DMS 273 (cell line): Measurements from ENCODE around the gene KRT33B.
"Not testable (repeated sequence)": the region's sequence is repeated elsewhere in the genome, so short reads cannot be mapped to it uniquely, and the experiment has no call there.

Experiments used
- DNase-seq: peaks from one replicate; lab custom pipeline; 2025; ENCODE audit not compliant: unreplicated experiment; lab: John Stamatoyannopoulos, UW

KRT33B gene

DNA sequence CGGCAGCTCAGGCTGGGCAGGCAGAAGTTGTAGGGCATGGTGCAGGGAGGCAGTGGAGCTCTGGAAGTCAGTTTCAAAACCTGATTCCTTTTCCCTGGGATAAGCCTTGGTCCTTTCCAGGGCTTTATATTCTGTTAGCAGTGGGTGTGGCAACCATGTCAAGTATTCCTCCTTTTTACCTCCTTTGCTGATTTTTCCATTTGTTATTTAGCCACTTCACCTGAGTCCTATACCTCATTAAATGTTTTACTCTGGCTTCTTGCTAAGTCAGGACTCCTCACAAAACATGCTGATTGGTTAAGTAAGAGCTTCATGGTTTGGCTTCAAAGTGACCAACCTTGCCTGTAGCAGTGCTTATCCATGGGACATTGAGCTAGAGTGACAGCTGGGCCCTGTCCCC, at the start of gene KRT33B:
TSS of gene KRT33B (minus strand) at position 101 of the 400 bp plus-strand sequence. CDS start at position 38, 63 bp downstream.
- DNase-seq = no peak

DNA sequence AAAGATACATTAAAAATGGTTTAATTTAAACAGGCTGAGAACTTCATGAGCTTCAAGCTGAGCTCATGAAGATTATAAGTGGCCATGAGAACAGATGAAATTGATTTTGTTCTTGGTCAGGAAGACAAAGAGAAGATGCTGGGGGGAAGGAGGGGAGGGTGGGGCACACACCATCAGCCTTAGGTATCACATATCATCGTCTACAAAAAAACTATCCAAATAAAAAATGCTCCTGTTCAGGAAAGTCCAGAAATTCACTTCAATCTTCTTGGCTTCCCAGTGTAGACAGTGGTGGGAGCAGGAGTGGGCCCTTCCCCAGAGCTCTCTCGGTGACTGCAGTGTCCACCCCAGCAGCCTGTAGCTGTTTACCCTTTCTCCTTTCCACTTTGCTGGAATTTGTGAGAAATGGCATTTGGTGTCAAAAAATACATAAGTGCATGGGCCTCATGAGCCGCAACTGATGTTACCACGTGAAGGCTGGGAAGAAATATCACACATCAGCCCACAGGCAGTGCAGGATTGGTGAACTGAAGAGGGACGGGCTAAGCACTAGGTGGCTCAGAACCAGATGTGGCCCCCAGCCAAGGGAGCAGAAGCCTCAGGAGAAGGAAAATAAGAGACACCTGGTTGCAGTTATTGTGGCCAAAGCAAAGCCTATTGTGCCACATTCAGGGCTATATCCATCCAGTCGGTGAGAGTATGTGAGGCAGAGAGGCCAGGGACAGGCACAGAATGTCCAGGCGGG, 48.7 kb upstream of the KRT33B start:
- no peak for DNase-seq

DNA sequence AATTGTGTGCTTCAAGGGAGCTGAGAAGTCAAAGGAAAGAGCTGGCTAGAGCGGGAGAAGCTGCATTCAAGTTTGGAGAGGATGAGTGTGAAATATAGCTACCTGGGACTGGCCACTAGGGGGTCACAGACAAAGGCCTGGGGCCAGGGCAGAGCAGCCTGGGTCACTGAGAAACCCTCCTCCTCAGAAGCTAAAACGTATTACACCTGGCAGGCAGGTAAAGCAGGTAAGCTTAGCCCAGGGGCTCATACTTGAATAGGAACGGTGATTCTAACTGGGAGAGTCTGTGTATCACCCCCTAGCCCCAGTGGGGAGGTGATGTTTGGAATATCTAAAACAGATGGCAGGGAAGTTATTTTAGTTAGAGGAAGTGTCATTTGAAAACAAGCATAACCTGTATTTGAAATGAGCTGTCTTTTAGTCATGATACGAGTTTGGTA, 48.0 kb upstream of the KRT33B start:
- peak; percentile 18 for DNase-seq

DNA sequence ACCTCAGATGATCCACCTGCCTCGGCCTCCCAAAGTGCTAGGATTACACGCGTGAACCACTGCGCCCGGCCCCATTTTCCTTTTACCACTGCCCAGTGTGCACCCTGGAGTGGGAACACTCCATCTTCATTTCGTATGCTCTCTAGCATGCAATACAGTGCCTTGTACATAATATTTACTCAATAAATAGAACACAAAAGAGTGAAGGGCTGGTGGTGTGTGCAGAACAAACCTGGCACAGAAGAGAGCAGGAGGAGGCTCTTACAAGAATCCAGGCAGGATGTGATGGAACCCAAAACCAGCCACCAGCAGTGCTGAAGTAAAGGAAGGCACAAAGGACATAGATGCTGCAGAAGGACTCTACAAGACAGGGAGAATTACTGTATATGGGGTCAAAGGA, 47.5 kb upstream of the KRT33B start:
- DNase-seq = no peak

DNA sequence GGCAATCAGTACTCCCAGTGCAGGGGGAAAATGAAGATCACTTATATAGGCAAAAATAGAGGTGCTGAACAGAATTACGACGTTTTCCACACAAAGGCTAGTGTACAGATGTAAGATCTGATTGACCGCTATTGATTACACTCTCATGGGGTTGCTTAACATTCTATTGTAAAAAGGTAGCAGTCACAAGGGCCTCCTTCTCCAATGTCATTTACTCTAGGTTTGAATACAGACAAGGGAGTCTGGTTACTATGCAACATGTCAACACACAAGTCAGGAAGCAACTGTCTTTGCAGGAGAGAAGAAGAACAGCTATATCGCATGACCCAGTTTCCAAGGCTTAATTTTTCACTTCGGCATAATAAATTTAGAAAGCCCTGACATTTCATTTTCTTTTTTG, 46.9 kb upstream of the KRT33B start:
- no peak for DNase-seq

DNA sequence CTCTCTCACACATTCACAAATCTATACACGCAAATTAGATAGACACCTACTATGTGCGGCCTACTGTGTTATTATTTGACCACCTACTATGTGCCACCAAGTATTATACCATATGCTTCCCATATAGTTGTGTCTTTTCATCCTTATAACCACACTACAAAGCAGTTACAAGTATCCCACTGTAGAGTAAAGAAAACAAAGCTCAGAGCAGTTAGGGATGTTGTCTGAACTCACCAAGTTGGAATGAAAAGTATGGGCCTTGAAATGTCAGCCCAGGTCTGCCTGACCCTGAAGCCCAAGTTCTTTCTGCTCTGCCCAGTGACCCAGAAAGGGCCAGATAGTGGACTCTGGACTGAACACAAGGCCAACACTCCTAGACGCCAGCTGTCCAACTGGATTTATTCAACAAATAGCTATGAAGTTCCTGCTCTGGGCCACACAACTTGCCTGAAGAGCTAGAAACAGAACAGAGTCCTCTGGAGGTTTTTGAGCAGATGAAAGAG, 46.3 kb upstream of the KRT33B start:
- DNase-seq = no peak

DNA sequence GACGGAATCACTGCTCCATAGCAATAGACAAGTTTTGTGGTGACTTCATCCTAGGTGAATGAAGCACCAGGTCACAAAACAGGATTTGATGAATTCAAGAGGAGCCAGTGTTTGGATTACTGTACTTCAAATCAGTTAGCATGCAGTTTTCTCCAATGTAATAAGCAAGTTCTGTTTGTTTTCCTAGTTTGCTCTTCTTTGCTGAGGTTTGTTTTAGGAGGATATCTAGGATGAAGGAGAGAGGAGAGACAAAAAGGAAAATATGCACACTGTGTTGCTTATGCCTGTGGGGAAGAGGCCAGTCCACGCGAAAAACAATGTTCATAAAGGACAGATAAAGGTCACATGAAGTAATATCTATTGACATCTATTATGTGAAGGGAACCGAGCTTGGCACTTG, 45.8 kb upstream of the KRT33B start:
- DNase-seq = no peak

DNA sequence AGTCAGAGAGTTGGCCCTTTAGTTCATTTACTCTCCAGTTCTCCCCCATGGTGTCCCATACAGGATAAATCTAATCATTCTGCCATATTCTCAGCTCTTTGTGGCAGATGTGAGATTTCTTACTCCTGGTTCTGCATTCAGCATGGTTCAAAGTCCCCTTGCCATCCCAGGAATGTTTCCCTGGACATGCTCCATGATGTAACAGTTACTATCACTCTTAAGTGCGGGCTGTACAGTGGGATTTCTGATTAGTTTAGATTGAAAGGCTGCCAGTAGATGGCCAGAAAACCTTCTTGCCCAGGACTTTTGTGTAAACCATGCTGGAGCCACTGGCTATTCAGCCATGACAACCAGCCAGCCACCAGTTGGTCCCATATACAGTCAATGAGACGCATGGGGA, 44.4 kb upstream of the KRT33B start:
- DNase-seq = no peak

DNA sequence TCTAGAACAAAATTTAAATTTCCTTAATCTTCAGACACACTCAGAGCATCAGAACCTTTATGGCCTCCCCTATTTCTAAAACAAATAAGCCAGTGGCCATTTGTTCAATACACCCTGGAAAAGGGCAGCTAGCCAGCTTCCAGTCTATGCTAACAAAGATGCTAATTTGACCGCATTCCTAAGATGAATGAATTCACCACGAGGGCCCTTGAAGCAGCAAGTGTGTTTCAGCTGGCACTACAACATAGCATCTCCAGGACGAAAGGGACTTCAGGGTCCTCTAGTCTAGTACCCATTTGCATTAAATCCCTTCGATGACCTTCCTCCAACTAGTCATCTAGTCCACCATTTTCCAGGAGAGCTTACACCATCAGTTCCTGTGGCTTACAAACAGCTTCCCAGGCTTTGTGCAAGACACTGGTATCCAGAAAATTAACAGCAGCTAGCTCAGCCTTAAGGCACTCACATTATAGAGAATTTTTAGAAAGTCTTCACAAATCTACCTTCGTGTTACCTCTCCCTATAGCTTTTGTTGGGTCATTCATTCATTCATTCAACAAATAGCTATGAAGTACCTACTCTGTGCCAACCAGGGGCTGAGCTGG, 43.8 kb upstream of the KRT33B start:
- DNase-seq = no peak

DNA sequence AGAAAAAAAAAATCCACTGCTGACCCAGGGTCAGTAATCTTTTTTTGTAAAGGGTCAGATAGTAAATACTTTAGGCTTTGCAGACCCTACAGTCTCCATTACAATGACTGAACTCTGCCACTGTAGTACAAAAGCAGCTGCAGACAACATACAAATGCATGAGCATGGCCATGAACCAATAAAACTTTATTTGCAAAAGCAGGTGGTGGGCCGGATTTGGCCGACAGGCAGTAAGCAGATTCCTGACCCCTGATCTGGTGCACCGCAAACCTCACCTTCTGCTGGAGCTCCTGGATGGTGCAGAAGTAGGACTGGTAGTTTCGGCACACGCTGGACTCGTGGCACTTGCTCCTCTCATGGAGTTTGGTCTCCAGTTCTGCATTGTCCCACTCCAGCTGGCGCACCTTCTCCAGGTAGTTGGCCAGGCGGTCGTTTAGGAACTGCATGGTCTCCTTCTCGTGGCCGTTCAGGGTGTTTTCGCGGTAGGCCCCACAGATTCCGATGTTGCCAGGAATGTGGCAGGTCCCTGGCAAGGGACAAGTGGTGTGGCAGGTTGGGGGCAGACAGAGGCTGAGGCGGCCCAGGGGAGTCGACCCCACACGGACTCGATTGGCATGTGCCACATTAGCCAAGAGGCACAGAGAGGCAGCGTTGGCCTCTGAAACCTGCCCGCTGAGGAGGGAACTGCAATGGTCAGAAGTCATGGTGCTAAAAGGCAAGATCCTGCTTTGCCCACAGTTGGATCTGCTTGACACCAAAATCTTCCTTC, 41.6 kb upstream of the KRT33B start:
- no peak for DNase-seq

DNA sequence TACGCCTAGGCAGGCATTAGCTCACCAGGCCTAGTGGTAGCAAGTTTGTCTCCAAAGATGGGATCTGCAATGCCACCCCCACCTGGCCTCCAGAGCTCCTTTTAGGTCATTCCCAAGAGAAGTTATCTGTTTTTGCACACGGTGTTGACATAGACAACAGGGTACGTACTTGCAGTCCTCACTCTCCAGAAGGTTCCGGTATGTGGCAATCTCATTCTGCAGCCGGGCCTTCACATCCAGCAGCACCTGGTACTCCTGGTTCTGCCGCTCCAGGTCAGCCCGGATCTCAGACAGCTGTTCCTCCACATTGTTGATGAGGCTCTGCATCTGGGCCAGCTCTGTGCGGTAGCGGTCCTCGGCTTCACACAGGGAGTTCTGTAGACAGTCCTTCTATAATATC, 37.6 kb upstream of the KRT33B start:
- DNase-seq = no peak

DNA sequence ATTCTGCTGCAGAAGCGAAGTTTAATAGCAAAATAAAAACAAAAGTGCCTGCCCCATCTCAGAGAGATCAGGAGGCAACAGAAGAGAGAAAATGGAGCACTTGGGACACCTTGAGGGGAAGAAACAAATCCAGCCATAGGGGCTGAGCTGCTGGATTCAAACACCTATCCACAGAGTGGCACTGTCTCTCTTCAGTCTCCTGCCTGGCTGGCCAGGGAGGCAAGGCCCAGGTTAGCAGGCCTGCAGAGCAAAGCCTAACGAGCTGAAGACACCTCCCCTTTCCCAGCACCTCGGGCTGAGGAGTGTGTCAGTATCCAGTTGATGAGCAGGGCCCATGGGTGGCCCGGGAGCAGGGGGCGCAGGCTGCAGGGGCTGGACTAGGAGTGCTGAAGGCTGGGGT, 36.6 kb upstream of the KRT33B start:
- no peak for DNase-seq

DNA sequence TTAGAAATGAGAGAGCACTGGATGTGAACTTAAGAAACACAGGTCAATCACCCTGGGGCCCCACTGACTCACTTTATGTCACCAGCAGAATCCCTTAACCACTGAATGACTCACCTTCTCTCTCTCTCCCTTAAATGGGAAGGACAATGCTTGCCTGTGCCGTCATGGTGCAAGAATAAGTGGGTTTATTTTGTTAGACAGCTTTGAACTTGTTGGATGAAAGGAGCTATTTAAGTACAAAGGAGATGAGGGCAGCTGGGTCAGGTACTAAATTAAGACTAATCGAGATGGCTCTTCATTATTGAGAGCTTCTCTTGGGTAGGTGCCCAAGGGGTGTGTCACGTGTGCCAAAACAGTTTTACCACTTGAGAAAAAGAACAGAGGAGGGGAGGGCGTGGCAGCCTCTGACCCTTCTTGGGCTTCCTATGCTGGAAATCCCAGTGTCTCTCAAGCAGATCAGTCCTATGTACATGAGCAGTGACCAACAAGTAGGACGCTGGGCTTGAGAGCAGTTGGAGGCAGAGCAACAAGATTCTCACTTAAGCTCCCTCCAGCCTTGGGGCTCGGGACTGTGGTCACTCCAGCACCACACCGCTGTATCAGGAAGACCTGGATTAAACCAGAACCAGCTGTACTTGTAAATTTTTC, 34.5 kb upstream of the KRT33B start:
- DNase-seq = no peak

DNA sequence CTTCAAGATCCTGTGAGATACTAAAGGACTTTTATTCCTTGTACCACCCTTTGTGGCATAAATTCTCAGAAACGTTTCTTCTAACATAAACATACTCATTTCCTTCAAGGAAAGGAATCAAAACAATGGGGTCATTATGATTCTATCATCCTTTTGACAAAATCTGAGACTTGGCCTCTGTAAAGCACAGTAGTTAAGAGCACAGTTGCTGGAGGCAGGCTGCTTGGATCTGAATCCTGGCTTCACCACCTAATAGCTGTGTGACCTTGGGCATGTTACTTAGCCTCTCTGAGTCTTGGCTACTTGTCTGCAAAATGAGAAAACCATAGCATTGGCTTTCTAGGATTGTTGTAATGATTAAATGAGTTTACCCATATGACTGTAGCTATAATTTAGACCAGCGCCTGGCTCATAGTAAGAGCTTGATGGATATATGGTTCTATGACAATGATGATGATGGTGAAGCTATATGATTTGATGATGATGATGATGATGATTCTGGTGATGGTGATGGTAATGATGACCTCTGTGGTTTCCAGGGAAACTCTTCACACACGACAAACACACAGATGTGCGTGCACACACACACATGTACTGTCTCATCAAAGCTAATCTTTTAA, 33.9 kb upstream of the KRT33B start:
- DNase-seq = no peak

DNA sequence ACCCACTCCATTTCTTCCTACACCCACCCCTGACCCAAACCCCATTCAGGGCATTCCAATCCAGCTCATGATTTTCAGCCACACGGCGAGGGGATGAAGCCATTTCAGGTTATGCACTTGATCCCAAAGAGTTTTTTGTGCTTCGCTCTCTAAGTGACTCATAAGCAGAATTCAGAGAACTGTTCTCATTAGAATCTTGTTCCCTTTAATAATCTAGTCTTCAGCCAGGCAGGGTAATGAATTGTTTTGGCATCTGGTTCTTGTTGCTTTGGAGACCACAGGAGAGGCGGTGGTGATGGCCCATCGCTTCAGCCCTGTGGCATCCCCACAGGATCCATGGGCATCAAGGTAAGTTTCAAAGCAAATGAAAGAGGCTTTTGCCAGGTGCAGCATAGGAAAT, 32.5 kb upstream of the KRT33B start:
- no peak for DNase-seq

DNA sequence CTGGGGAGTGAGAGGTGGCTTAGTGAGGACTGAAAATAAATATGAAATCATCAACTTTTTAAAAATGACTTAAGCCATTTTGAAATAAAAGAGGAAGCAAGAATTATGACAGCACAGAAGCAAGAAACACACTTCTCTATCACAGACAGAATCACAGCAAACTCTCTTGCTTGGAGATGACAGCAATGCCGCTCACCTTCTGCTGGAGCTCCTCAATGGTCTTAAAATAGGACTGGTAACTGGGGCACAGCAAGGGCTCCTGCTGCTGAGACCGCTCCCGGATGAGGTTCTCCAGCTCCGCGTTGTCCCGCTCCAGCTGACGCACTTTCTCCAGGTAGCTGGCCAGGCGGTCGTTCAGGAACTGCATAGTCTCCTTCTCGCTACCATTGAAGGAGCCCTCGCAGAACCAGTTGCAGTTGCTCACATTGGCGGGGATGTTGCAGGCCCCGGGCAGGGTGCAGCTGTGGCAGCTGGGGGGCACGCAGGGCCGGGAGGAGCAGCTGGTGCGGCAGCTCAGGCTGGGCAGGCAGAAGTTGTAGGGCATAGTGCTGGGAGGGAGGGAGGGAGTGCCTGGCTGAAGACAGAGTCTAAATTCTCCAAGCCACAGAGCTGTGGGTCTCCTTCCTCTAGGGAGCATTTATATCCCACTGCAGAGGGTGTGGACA, 27.5 kb upstream of the KRT33B start, which contains the start of gene KRT31:
TSS of gene KRT31 (minus strand) at position 613 of the 665 bp plus-strand sequence. CDS start at position 544, 69 bp downstream.
- DNase-seq = no peak

DNA sequence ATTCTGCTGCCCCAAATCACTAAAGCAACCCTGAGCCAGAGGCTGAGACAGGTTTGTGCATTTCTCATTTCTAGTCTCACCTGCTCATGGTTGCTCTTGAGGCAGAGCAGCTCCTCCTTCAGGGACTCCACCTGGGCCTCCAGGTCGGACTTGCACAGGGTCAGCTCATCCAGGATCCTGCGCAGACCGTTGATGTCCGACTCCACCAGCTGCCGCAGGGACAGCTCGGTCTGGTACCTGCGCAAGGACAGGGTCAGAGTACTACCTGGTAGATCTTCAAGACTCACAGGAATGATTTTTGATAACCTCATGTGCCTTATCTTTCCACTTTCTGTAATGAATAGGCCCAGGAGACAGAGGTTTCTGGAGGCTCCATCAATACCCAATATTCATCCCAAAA, 26.7 kb upstream of the KRT33B start:
- no peak for DNase-seq

DNA sequence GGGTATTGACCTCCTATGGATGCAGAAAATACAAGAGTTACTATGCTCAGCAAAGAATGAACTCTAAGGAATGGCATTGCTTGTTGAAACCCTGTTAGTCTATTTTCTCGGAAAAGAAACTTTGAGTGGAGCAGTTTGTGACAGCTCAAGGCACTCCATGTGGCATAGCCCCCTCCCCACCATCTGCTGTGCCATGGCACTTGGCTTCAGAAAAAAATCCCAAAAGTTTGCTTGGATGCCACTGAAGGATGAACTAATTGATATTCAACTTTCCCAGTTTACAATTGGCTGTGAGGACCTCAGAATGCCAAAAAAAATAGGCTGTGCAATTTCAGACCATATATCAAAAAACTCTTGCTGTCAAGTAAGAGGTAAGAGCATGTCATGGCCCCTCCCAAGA, 26.0 kb upstream of the KRT33B start:
- DNase-seq = no peak

DNA sequence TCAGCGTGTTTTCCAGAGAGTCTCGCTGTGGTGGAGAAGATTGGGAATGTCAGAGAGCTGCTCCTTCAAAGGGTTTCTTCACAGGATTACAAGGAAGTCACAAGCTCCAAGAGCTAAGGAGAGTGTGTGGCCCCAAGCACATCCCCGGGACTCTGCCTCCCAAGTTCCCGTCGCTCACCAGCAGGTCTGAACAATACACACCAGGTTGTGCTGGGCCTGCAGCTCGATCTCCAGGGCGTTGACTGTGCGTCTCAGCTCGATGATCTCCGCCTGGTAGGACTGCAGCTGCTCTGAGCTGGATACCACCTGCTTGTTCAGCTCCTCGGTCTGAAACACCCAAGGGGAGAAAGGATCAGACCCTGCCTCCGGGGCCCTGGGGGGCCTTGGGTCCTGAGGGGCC, 25.4 kb upstream of the KRT33B start:
- not testable (repeated sequence) for DNase-seq

DNA sequence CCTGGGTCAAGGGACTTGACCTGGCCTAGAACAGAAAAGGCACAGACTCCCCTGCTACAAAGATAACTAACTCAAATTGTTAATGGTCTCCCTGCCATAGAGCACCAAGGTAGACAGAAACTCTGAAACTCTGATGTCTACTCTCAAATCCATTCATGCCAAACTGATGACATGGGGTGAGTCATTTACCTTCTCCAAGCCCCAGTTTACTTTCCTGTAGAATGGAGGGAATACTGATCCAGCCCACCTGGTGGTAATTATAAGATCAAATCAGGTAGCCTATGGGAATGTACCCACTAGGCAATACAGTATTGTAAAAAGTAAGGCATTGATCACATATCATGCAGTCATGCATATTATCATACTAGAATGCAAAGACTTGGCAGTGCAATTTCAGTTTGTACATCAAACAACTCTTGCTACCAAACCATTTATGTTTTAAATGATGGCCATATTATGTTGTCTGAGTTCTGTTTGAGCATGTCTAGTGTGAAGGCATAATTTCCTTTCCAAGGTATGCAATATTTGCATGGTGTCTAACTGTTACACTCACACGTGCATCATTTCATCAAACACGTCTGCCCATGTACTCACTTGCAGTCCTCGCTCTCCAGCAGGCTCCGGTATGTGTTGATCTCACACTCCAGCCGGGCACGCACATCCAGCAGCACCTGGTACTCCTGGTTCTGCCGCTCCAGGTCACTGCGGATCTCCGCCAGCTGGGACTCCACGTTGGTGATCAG, 24.8 kb upstream of the KRT33B start:
- DNase-seq = no peak
